Dedifferentiated amniotic fluid mesenchymal stem cell (primary cell): Measurements from ENCODE around the gene CLSTN2.

ENCODE experiments used
- DNase-seq: peaks from one replicate; pipeline ENCODE4 v3.0.0-alpha.2; 2016; ENCODE audit errors: extremely low spot score

Gene CLSTN2

DNA sequence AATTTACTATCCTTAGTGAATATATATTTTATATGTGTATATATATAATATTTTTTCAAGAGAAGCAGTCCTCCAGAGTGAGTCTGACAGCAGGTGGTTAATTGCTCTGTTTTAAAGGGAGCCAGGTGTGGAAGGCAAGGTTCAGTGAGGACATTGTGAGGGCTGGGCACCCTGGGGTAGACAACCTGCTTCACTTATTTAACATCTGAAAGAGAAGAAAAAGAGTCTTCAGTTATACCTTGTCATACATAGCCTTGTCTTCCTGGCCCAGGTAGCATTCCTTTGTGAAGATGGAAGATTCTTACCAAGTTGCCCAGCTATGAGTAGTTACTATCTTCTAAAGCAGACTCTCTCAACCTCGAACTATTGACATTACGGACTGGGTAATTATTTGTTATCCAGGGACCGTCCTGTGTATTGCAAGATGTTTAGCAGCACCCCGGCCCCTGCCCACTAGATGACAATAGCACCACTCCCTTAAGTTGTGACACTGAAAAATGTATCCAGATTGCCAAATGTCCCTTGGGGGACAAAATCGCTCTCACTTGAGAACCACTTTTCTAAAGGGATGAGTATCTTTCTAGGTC, 406.9 kb downstream of the CLSTN2 start:
- no peak for DNase-seq

GRCh38 chr3:140342668-140343067, 407.7 kb downstream of the CLSTN2 start:
- no peak for DNase-seq

GRCh38 chr3:140343211-140344081, 408.5 kb downstream of the CLSTN2 start:
- DNase-seq = no peak

- DNase-seq = no peak
Measured at GRCh38 chr3:140344082-140344454, 409.1 kb downstream of the CLSTN2 start.

- no peak for DNase-seq
Measured at GRCh38 chr3:140344601-140345205, 409.7 kb downstream of the CLSTN2 start.

DNA sequence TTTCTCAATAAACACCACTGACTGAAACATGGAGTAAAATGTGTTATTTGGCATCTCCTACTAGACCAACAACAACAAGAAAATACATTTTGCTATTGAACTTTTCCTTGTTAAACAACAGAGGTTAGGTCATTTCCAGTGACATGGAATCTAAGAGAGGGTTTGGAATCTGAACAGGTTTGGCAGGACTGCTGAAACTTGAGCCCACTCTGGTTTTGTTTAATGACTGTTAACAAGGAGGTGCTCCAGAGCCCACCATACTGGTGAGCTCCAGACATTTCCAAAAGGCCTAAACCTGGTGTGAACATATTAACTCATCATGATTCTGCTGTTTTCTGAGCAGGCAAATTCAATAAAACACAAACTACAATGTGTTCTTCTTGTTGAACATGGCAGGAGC, 412.2 kb downstream of the CLSTN2 start:
- no peak for DNase-seq

GRCh38 chr3:140349938-140350337, 415.0 kb downstream of the CLSTN2 start:
- no peak for DNase-seq

GRCh38 chr3:140351466-140351865, 416.5 kb downstream of the CLSTN2 start:
- DNase-seq = no peak

DNA sequence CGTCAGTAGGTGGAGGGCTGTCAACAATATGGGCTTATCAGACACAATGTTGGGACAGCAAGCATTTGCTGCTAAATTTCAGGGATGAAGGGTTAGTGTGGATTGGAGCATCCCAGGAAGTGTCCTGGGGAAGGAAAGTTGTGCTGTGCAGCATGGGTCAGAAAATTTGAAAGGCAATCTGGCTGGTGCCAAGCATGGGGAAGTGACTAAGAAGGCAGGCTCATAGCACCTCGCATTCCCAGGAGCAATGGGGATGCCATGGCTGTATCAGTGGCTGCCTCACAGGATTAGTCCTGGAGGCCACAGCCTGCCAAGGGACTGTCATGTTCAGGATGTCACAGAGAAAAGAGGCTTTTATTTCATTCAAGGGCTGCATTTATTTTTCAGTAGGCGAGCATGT, 420.5 kb downstream of the CLSTN2 start:
- DNase-seq = no peak

- DNase-seq = no peak
Measured at GRCh38 chr3:140358686-140359085, 423.7 kb downstream of the CLSTN2 start.

DNA sequence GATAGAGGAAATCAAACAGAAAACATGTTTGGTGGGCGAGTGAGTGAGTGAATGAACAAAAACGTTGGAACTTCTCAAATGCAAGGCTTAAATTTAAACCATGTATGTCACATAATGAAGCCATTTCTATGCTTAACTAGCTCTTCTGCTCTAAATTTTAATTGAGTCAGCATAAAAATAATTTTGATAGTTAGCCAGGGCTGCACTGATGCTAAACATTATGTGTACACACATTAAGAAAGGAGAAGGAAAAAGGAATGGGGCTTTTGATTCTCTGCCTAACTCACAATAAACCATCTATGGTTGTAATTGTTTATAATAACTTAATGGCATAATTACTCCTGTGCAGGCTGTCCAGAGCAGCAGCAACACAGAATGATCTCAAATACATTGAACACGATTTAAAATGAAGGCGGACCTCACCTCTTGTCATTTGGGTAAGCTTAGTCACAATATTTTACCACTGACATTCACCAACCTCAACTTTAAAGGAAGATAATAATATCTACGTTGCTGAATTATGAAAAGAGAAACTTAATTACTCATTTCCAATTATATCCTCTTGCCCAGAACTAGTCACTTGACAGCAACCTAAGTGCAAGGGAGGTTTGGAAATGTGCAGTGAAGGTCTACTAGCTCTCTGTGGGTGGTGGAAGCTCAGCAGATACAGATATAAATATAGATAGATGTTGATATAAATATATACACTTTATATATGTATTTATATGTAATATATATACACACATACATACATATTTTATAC, 424.4 kb downstream of the CLSTN2 start:
- no peak for DNase-seq

DNA sequence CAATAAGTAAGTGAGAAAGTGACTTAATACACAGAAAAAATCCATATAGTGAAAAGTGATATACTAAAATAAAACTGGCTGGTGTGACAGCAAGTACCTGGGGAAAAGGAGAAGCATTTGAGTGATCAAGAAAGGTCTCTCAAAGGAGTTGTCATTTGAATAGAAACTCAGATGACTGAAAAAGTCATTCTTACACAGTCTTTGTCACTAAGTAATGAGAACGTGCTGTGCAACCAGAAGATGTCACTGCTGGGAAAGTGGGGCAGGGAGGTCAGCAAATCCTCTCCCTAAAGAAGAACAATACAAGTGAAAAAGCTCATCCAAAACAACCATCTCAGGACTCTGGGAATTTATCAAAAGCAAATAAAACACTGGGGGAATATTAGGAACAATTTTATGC, 425.3 kb downstream of the CLSTN2 start:
- DNase-seq = no peak

DNA sequence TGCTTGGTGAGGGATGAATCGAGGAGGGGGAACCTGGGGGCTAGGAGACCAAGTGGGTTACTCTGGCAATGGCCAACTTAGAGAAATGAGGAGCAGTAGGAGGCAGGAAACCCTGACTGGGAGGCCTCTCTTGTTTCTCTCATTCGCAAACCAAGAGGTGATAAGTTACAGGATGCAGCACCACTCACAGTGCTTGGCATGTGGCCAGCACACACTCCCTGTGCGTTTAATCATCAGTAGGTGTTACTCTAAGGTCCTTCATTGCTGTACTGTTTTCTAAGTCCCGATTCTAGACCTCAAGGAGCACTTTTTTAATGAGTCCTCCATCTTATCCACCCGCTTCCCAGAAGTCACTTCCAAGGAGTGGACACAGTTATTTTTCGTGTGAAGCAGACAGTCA, 428.8 kb downstream of the CLSTN2 start:
- DNase-seq = no peak

DNA sequence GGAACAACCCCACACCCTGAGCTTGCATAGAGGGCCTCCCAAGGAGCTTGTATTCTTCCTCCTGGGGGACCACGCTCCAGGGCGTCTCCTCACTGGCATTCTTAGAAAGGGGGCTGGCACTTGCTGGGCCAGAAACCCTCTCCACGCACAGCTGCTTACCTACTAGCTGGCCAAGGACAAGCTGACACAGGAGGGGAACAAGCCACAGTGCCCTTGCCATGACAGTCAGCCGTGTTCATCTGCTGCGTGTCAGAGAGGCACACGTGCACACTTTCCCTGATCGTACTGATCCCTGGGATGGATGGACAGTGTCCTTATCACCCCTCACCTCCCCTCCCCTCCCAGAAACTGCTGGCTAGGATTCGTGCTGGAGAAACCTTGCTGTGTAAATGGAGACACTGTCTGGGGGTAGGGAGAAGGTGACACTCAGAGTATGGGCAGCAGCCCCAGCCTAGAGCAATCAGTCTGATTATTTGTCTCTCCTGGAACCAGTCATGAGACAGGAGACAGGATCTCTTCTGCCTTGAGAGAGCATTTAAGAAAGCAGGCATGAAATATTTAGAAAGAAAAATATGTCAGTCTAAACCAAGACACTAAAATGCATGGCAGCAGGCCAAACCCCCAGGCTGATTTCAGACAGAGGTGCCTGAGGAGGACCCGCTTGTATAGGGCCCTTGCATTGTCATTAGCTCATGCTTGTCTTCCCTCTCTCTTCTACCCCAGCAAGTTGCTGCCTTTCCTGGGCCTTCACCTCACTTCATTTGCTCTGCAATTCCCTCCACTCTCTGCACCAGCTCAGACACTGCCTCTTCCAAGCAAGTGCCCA, 431.1 kb downstream of the CLSTN2 start:
- DNase-seq = no peak

- DNase-seq = no peak
Measured at GRCh38 chr3:140368223-140368811, 433.3 kb downstream of the CLSTN2 start.

DNA sequence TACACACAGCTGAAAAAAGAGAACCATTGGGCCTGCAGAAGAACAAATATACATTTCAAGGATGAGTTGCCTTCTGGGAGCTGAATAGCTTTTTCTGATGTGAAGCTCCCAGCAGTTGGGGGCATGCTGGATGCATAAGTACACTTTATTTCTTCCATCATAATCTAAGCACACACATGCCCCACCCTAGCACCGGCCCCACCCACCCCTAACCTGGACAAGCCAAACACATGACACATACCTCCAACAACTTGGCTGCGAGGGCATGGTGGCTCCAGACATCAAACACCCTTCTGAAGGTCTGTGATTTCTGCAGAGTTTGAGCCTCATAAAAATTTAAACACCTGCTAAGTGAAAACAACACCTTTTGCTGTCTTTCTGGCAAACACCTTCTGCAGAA, 435.7 kb downstream of the CLSTN2 start:
- DNase-seq = no peak

- DNase-seq = no peak
Measured at GRCh38 chr3:140373234-140373633, 438.2 kb downstream of the CLSTN2 start.

DNA sequence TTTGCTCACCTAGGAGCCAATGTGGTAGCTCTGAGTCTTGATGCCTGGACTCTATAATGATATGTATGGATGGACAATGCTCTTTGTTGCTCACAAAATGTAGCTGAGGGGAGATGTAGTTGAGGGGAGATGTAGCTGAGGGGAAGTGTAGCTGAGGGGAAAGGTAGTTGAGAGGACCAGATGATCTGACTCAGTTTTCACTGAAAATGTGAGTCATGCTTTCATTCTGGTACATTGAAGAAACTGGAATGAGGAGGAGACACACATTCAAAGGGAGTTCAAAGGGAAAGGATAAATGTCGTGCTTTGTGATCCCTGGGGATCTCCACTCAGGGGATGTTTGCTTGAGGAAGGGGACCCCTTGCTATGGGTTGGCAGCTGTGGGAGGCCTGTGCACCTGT, 440.0 kb downstream of the CLSTN2 start:
- no peak for DNase-seq

- DNase-seq = no peak
Measured at GRCh38 chr3:140376136-140376889, 441.3 kb downstream of the CLSTN2 start.

GRCh38 chr3:140377644-140378043, 442.7 kb downstream of the CLSTN2 start:
- DNase-seq = no peak
